Adipocyte (in vitro differentiated cells): ENCODE data around the gene CNOT10.
A peak's percentile ranks its signal among the peaks of the same experiment; 100 is the strongest.

ENCODE experiments used
- DNase-seq: peaks from one replicate; pipeline ENCODE4 v3.0.0-alpha.2; 2015; ENCODE audit warnings: low read depth
- H3K27me3 ChIP-seq: replicated peaks from 2 replicates; pipeline ENCODE4 v1.7.0; 2013; ENCODE audit warnings: mild to moderate bottlenecking, low read length, moderate library complexity; ENCODE audit not compliant: control insufficient read depth, insufficient read depth
- H3K36me3 ChIP-seq: 2 replicates; pipeline ENCODE4 v1.7.0; 2013; ENCODE audit warnings: low read length, mild to moderate bottlenecking, moderate library complexity; ENCODE audit not compliant: control insufficient read depth, insufficient read depth, severe bottlenecking
- H3K4me1 ChIP-seq: 2 replicates; pipeline ENCODE4 v1.7.0; 2013; ENCODE audit warnings: mild to moderate bottlenecking, low read length, moderate library complexity; ENCODE audit not compliant: control insufficient read depth, insufficient read depth
- H3K4me3 ChIP-seq: 2 replicates; pipeline ENCODE4 v1.7.0; 2013; ENCODE audit warnings: mild to moderate bottlenecking, low read length, moderate library complexity
- H3K9ac ChIP-seq: 2 replicates; pipeline ENCODE4 v1.7.0; 2013; ENCODE audit warnings: mild to moderate bottlenecking, low read length, moderate library complexity
- H3K9me3 ChIP-seq: 2 replicates; pipeline ENCODE4 v1.7.0; 2013; ENCODE audit warnings: mild to moderate bottlenecking, low read length, moderate library complexity; ENCODE audit not compliant: control insufficient read depth

Gene CNOT10

DNA sequence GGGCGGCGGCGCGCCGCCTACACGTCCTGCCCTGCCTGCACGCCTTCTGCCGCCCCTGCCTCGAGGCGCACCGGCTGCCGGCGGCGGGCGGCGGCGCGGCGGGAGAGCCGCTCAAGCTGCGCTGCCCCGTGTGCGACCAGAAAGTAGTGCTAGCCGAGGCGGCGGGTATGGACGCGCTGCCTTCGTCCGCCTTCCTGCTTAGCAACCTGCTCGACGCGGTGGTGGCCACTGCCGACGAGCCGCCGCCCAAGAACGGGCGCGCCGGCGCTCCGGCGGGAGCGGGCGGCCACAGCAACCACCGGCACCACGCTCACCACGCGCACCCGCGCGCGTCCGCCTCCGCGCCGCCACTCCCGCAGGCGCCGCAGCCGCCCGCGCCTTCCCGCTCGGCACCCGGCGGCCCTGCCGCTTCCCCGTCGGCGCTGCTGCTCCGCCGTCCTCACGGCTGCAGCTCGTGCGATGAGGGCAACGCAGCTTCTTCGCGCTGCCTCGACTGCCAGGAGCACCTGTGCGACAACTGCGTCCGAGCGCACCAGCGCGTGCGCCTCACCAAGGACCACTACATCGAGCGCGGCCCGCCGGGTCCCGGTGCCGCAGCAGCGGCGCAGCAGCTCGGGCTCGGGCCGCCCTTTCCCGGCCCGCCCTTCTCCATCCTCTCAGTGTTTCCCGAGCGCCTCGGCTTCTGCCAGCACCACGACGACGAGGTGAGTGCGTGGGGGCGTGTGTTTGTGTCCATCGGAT lies 133.4 kb downstream of the CNOT10 start:
- Histone ChIP-seq H3K9ac (peak overlapping the region; percentile 67), H3K36me3 (no peaks in the 10 kb centered on the region), H3K27me3 (peaks cover 35% of the 10 kb centered on the region), H3K4me3 (peak overlapping the region; percentile 79), H3K4me1 (peaks cover 9% of the 10 kb centered on the region), H3K9me3 (peaks cover 18% of the 10 kb centered on the region)
- DNase-seq = no peak

DNA sequence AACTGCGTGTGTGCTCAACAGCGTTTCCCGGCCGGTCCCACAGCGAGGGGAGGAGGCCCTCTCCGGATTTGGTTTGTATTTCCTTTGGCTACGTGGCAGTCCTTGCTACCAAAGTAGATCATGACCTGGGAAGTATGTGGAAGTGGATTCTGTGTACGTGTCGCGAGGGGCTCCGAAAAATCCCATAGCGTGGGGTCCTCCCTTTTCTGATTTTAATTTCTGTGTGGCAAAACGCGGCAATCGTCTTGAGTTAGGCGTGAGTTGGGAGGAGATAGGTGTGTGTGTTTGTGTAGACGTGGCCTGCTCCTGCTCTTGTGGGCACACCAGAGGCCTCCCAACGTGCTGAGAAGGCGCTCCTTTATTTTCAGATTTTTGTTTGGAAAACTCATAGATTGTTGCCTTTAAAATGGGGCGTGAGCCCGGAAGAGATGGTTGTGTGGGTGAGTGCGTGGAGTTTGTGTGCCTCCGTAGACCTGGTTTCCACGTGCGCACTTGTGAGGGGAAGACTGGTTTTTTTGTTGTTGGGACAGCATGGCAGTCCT lies 134.1 kb downstream of the CNOT10 start:
- Histone ChIP-seq H3K9ac (peak overlapping the region; percentile 67), H3K4me1 (peaks cover 9% of the 10 kb centered on the region), H3K4me3 (peak overlapping the region; percentile 79), H3K27me3 (peaks cover 36% of the 10 kb centered on the region), H3K9me3 (peaks cover 18% of the 10 kb centered on the region), H3K36me3 (no peaks in the 10 kb centered on the region)
- no peak for DNase-seq

GRCh38 chr3:32819551-32820348 lies 134.8 kb downstream of the CNOT10 start:
- H3K9me3 ChIP-seq = peaks cover 18% of the 10 kb centered on the region
- H3K36me3 ChIP-seq = no peaks in the 10 kb centered on the region
- H3K9ac ChIP-seq = no peak overlapping the region
- no peak for DNase-seq
- H3K27me3 ChIP-seq = peaks cover 36% of the 10 kb centered on the region
- no peak overlapping the region for H3K4me3 ChIP-seq
- H3K4me1 ChIP-seq = peaks cover 9% of the 10 kb centered on the region

DNA sequence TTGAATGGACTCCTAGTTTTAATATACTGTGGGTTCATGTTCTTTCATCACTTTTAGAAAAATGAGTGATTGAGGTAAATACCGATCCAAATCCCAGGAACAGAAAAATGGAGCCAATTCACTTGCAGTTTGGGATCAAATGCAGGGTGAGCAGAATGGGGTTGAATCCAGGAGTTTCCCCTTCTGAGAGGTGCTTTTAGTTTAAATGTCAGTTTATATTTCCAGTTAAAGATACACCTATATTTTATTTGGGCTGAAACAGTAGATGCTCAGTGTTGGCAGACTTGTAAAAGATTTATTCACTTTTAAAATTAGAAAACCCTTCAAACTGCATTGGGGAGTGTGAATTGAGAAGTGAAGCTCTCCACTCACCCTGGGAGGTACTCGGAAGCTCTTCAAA lies 135.4 kb downstream of the CNOT10 start:
- Histone ChIP-seq H3K4me3 (no peak overlapping the region), H3K27me3 (peaks cover 37% of the 10 kb centered on the region), H3K9me3 (peaks cover 18% of the 10 kb centered on the region), H3K36me3 (no peaks in the 10 kb centered on the region), H3K4me1 (peaks cover 9% of the 10 kb centered on the region), H3K9ac (no peak overlapping the region)
- no peak for DNase-seq

- H3K4me3 ChIP-seq = peak overlapping the region; percentile 32
- peaks cover 18% of the 10 kb centered on the region for H3K9me3 ChIP-seq
- no peak for DNase-seq
- H3K9ac ChIP-seq = no peak overlapping the region
- no peaks in the 10 kb centered on the region for H3K36me3 ChIP-seq
- peaks cover 44% of the 10 kb centered on the region for H3K27me3 ChIP-seq
- H3K4me1 ChIP-seq = peaks cover 9% of the 10 kb centered on the region
Measured at GRCh38 chr3:32820971-32821685, 136.1 kb downstream of the CNOT10 start.

GRCh38 chr3:32821686-32822296 lies 136.8 kb downstream of the CNOT10 start:
- peaks cover 9% of the 10 kb centered on the region for H3K4me1 ChIP-seq
- no peak for DNase-seq
- peaks cover 44% of the 10 kb centered on the region for H3K27me3 ChIP-seq
- H3K9ac ChIP-seq = no peak overlapping the region
- H3K9me3 ChIP-seq = peaks cover 18% of the 10 kb centered on the region
- H3K4me3 ChIP-seq = peak overlapping the region; percentile 32
- no peaks in the 10 kb centered on the region for H3K36me3 ChIP-seq

GRCh38 chr3:32822609-32823498 lies 137.9 kb downstream of the CNOT10 start:
- H3K9me3 ChIP-seq = peaks cover 18% of the 10 kb centered on the region
- H3K36me3 ChIP-seq = no peaks in the 10 kb centered on the region
- H3K9ac ChIP-seq = no peak overlapping the region
- DNase-seq = no peak
- H3K4me3 ChIP-seq = no peak overlapping the region
- peaks cover 5% of the 10 kb centered on the region for H3K4me1 ChIP-seq
- H3K27me3 ChIP-seq = peaks cover 44% of the 10 kb centered on the region
